ENCODE results near the gene CDKL2. TPM values are rescaled to one million over a fixed set of nuclear protein-coding genes. Genes with fewer than 3 reads are reported as not detected.
"Not testable (repeated sequence)": the region's sequence is repeated elsewhere in the genome, so short reads cannot be mapped to it uniquely, and the experiment has no call there.

Gene CDKL2
- total RNA-seq, 1 experiment from 2014 or later, result 0.28 TPM

DNA sequence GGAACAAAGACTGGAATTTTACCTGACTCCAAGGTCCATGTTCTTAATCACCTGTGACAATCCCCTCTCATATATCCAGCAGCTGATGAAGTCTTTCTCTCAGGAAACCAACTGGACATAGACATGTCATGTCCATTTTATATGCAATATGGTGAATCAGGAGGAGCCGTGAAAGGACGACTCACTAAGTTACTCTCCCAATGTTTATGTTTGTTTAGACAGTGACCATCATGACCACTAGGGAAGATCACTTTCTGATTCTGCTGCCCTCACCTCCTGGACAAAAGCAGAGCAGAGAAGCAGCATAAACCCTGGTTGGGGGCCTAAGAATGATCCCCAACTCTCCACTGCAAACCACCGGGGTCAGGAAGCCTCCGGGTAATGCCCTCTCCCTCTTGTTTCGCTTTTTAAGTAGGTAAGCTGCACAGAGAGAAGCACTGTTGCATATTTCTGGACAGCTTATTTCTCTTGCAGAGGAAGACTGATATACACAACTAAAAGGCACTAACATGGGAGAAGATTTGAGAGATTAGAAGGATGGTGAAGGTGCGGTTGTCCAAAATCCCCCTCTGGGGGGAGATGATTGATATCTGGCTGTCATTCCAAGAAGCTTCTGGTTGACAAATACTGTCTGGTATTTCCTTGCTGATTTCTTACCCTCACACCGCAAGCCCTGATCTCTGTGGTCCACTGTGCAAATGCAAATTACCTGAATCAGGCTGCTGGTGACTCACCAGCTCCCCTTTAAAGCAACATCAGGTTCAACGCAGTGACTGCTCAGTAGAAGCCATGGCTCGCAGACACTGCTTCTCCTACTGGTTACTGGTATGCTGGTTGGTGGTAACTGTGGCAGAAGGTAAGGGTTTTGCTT is 74.8 kb downstream of the CDKL2 start, which contains the start of gene ODAPH:
Gene ODAPH (plus strand): TSS at position 773 of the 871 bp plus-strand sequence. CDS start 17 bp downstream, at position 790.
- Histone ChIP-seq H3K36me3 (replicated peaks; ENCODE audit: control insufficient read depth, insufficient read depth, low read length) (no peaks in the 10 kb centered on the region), H3K4me3 (ENCODE audit: insufficient read depth, low read depth, low read length) (no peak within 1 kb of the TSS), H3K27me3 (ENCODE audit: control insufficient read depth, insufficient read depth, low read length) (no peaks in the 10 kb centered on the region)
- peak; percentile 35 for DNase-seq

DNA sequence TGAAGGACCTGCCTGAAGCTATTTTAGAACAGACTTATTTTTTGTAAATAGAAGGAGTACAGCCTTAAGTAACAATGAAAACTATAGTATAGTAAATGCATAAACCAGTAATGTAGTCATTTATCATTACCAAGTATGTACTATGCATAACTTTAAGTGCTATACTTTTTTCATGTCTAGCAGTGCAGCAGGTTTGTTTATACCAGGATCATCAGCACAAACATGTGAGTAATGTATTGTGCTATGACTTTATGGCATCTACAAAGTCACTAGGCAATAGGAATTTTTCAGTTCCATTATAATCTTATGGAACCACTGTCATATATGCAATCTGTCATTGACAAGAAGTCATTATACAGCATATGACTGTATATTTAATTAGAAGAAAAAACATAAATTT is 77.9 kb downstream of the CDKL2 start:
- Histone ChIP-seq H3K27me3 (ENCODE audit: control insufficient read depth, insufficient read depth, low read length) (no peaks in the 10 kb centered on the region), H3K4me3 (ENCODE audit: insufficient read depth, low read depth, low read length) (no peak overlapping the region), H3K36me3 (replicated peaks; ENCODE audit: control insufficient read depth, insufficient read depth, low read length) (no peaks in the 10 kb centered on the region)
- DNase-seq, result no peak

DNA sequence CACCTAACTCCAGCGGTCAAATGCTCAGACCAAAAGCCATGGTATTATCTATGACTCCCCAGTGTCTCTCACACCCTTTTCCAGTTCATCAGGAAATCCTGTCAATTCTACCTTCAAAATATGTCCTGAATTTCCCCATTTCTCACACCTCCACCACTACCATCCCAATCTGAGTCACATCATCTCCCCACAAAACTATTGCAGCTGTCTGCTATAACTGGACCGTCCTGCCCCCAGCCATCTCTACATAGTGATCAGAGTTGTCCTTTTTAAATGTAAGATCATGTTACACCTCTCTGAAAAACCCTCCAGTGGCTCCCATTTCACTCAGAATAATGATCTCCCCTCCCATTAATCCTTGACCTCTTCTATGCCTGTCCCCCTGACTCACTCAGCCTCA is 81.3 kb downstream of the CDKL2 start:
- Histone ChIP-seq H3K36me3 (replicated peaks; ENCODE audit: control insufficient read depth, insufficient read depth, low read length) (no peaks in the 10 kb centered on the region), H3K4me3 (ENCODE audit: insufficient read depth, low read depth, low read length) (no peak overlapping the region), H3K27me3 (ENCODE audit: control insufficient read depth, insufficient read depth, low read length) (no peaks in the 10 kb centered on the region)
- no peak for DNase-seq

DNA sequence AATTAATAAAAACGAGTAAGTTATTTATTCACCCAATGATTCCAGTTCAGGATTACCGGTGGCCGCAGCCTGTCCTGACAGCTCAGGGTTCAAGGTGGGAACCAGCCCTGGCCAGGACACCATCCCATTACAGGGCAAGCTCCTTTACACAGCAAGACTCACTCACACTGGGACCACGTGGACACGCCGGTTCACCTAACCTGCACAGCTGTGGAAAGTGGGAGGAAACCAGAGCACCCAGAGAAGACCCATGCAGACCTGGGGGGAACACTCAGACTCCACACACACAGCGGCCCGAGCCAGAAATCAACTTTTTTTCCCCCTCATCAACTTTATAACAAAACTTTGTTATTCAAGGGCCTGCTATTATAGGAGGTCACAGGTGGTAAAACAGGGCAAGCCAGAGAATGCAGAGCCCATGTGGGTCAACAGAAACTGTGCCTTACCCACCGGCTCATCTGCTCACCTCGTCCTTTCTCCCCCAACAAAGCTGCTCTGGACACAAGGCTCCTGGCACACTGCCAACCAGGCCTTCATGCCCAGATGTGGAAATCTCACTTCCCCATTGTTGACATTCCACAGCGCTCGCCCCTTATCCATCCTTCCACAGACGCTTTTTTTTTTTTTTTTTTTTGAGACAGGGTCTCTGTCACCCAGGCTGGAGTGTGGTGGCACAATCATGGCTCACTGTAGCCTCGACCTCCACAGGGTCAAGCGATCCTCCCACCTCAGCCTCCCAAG is 82.5 kb downstream of the CDKL2 start:
- no peak for DNase-seq
- H3K27me3 ChIP-seq (ENCODE audit: control insufficient read depth, insufficient read depth, low read length), result no peaks in the 10 kb centered on the region
- no peak overlapping the region for H3K4me3 ChIP-seq (ENCODE audit: insufficient read depth, low read depth, low read length)

DNA sequence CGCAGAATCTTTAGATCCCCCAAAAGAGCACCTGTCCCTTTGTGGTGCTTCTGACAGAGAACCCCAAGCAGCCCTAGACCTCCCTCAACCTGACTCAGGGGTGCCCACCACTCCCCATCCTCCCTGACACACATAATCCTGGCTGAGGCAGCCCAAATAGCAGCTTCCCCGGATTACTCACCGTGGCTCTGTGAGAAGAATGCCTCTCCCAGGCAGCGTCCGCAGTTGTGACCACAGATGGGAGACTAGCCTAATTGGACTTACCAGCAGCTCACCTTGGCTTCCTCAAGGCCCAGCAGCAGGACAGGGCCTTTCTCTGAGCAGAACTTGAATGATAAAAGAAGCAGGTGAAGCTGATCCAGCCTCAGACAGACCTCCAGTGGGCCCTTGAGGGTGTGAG is 84.8 kb downstream of the CDKL2 start:
- Histone ChIP-seq H3K36me3 (replicated peaks; ENCODE audit: control insufficient read depth, insufficient read depth, low read length) (no peaks in the 10 kb centered on the region), H3K4me3 (ENCODE audit: insufficient read depth, low read depth, low read length) (no peak overlapping the region), H3K27me3 (ENCODE audit: control insufficient read depth, insufficient read depth, low read length) (no peaks in the 10 kb centered on the region)
- DNase-seq, result no peak

More for the DNA sequence above, 82.5 kb downstream of the CDKL2 start:
- no peaks in the 10 kb centered on the region for H3K36me3 ChIP-seq (replicated peaks; ENCODE audit: control insufficient read depth, insufficient read depth, low read length)

DNA sequence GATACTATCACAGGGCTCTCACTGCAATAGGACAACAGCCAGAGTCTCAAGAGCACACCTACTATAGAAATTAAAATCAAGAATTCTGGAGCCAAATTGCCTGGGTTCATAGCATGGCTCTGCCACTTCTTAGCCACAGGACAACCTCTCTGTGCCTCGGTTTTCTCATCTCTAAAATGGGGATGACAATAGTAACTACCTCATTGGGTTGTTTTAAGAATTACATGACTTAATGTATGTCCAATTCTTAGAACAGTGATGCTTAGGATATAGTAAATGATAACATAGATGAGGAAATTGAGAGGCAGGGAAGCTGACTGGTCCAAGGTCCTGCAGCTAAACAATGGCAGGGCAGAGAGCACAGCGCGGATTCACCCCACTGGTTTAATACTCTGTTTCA is 85.5 kb downstream of the CDKL2 start:
- Histone ChIP-seq H3K4me3 (ENCODE audit: insufficient read depth, low read depth, low read length) (no peak overlapping the region), H3K36me3 (replicated peaks; ENCODE audit: control insufficient read depth, insufficient read depth, low read length) (no peaks in the 10 kb centered on the region), H3K27me3 (ENCODE audit: control insufficient read depth, insufficient read depth, low read length) (no peaks in the 10 kb centered on the region)
- DNase-seq, result no peak

DNA sequence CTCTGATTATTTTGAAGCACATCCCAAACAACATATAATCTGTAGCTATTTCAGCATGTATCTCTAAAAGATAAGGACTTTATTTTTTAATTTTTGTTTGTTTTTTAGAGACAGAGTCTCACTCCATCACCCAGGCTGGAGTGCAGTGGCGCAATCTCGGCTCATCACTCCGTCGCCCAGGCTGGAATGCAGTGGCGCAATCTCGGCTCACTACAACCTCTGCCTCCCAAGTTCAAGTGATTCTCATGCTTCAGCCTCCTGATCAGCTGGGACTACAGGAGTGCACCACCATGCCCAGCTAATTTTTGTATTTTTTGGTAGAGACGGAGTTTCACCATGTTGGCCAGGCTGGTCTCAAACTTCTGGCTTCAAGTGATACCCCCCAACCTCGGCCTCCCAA is 86.1 kb downstream of the CDKL2 start:
- not testable (repeated sequence) for DNase-seq; H3K27me3 ChIP-seq (ENCODE audit: control insufficient read depth, insufficient read depth, low read length)

DNA sequence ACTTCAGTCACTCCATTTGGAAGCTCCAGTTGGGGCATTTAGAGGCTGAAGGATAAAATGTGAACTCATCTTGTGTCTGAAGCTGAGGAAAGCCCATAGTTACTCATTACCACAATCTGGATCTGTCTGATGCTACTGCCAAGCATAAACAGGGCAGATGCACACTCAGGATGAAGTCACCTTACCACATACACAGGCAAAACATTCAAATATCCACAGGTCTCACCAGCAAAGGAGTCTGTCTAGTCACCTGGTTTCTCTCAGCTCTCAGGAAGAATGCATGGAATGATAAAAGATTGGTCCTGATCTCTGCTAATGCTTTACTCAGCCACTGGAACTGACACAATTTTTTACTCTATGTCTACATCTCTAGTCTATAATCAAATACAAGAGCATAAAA is 87.5 kb downstream of the CDKL2 start:
- no peaks in the 10 kb centered on the region for H3K27me3 ChIP-seq (ENCODE audit: control insufficient read depth, insufficient read depth, low read length)
- DNase-seq, result no peak
- H3K36me3 ChIP-seq (replicated peaks; ENCODE audit: control insufficient read depth, insufficient read depth, low read length), result no peaks in the 10 kb centered on the region
- no peak overlapping the region for H3K4me3 ChIP-seq (ENCODE audit: insufficient read depth, low read depth, low read length)

More for the DNA sequence above, 86.1 kb downstream of the CDKL2 start:
- not testable (repeated sequence) for H3K36me3 ChIP-seq (replicated peaks; ENCODE audit: control insufficient read depth, insufficient read depth, low read length); H3K4me3 ChIP-seq (ENCODE audit: insufficient read depth, low read depth, low read length)

DNA sequence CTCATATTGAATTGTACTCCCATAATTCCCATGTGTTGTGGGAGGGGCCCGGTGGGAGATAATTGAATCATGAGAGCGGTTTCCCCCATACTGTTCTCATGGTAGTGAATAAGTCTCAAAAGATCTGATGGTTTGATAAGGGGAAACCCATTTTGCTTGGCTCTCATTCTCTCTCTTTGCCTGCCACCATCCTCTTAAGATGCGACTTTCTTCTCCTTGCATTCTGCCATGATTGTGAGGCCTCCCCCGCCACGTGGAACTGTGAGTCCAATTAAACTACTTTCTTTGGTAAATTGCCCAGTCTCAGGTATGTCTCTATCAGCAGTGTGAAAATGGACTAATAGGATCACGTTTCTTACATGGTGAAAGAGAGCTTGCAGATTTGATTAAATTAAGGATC is 93.0 kb downstream of the CDKL2 start:
- not testable (repeated sequence) for DNase-seq

DNA sequence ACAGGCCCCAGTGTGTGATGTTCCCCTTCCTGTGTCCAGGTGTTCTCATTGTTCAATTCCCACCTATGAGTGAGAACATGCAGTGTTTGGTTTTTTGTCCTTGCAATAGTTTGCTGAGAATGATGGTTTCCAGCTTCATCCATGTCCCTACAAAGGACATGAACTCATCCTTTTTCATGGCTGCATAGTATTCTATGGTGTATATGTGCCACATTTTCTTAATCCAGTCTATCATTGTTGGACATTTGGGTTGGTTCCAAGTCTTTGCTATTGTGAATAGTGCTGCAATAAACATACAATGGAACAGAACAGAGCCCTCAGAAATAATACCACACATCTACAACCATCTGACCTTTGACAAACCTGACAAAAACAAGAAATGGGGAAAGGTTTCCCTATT is 96.4 kb downstream of the CDKL2 start:
- H3K36me3 ChIP-seq (replicated peaks; ENCODE audit: control insufficient read depth, insufficient read depth, low read length); DNase-seq; H3K4me3 ChIP-seq (ENCODE audit: insufficient read depth, low read depth, low read length); H3K27me3 ChIP-seq (ENCODE audit: control insufficient read depth, insufficient read depth, low read length): not testable (repeated sequence)

More for the DNA sequence above, 93.0 kb downstream of the CDKL2 start:
- not testable (repeated sequence) for H3K27me3 ChIP-seq (ENCODE audit: control insufficient read depth, insufficient read depth, low read length); H3K4me3 ChIP-seq (ENCODE audit: insufficient read depth, low read depth, low read length); H3K36me3 ChIP-seq (replicated peaks; ENCODE audit: control insufficient read depth, insufficient read depth, low read length)

DNA sequence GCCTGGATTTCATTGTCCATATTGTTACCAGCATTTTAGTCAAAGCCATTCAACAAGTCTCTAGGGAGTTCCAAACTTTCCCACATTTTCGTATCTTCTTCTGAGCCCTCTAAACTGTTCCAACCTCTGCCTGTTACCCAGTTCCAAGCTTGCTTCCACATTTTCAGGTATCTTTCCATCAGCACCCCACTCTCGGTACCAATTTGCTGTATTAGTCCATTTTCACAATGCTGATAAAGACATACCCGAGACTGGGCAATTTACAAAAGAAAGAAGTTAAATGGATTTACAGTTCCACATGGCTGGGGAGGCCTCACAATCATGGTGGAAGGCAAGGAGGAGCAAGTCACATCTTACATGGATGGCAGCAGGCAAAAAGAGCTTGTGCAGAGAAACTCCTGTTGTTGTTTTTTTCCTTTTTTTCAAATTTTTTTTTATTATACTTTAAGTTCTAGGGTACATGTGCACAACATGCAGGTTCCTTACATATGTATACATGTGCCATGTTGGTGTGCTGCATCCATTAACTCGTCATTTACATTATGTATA is 96.9 kb downstream of the CDKL2 start:
- not testable (repeated sequence) for DNase-seq; H3K4me3 ChIP-seq (ENCODE audit: insufficient read depth, low read depth, low read length); H3K36me3 ChIP-seq (replicated peaks; ENCODE audit: control insufficient read depth, insufficient read depth, low read length); H3K27me3 ChIP-seq (ENCODE audit: control insufficient read depth, insufficient read depth, low read length)

DNA sequence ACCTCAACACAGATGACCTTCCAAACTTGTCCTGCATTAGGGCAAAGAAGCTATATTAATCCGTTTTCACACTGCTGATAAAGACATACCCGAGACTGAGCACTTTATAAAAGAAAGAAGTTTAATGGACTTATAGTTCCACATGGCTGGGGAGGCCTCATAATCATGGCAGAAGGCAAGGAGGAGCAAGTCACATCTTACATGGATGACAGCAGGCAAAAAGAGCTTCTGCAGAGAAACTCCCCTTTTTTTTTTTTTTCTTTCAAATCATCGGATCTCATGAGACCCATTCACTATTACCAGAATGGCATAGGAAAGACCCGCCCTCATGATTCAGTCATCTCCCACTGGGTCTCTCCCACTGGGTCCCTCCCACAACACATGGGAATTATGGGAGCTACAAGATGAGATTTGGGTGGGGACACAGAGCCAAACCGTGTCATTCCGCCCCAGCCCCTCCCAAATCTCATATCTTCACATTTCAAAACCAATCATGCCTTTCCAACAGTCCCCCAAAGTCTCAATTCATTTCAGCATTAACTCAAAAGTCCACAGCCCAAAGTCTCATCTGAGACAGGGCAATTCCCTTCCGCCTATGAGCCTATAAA is 98.7 kb downstream of the CDKL2 start:
- not testable (repeated sequence) for H3K27me3 ChIP-seq (ENCODE audit: control insufficient read depth, insufficient read depth, low read length); DNase-seq; H3K4me3 ChIP-seq (ENCODE audit: insufficient read depth, low read depth, low read length); H3K36me3 ChIP-seq (replicated peaks; ENCODE audit: control insufficient read depth, insufficient read depth, low read length)

DNA sequence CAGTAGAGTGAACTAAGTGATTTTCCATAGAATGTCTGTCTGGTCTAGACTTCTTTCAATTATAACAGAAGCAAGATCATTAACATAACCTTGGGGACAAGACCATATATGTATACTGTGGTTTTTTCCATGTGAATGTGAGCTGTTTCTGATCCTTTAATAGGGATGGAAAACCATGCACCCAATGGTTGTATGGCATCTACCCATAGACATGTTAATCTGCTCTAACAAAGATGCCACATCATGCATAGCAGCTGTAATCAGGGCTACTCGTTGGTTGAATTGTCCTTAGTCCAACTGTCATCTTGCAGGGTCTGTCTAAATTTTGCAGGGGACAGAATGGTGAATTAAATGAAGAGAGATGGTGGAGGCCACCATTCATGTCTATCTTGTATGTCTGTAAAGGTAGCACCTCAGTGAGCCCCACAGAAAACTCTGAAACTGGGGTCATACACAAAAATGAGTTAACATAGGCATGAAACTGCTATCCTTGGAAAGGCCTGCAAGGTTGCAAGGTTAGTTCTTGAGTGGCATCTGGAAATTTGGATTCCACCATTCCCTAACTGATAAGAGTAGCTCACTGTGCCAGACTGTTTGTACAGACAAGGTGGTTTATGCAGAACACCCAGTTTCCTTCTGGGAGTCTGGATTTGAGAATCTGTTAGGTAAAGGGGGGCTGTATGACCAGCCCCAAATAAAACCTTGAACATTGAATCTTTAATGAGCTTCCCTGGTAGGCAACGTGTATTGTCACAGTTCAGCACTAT is 99.6 kb downstream of the CDKL2 start:
- Histone ChIP-seq H3K27me3 (ENCODE audit: control insufficient read depth, insufficient read depth, low read length) (no peaks in the 10 kb centered on the region), H3K4me3 (ENCODE audit: insufficient read depth, low read depth, low read length) (no peak overlapping the region), H3K36me3 (replicated peaks; ENCODE audit: control insufficient read depth, insufficient read depth, low read length) (peaks cover 8% of the 10 kb centered on the region)
- DNase-seq, result no peak
